ENCODE data around the gene DNAJC17.

Gene DNAJC17

DNA sequence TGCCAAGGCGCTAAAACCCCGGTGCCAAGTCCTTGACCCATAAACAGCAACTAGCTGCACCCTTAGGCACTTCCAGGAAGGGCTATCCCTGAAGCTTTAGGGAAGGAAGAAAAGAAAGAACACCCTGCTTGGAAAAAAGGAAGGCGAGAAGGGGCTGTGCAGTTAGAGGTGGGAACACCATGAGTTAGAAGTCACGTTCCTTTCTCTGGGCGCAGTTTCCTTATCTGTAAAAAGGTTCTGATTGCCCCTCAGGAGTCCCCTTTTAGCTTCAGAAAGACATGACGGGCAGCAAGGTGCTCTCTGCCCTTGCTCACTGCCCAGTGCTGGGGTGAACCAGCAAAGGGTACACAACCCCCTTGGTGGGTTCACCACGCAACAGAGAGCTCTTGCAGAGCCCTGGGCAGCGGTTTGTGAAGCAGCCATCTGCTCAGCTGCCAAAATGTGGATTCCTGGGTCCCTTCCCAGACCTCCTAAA, 42.6 kb downstream of the DNAJC17 start:
- no peak for DNase-seq

DNA sequence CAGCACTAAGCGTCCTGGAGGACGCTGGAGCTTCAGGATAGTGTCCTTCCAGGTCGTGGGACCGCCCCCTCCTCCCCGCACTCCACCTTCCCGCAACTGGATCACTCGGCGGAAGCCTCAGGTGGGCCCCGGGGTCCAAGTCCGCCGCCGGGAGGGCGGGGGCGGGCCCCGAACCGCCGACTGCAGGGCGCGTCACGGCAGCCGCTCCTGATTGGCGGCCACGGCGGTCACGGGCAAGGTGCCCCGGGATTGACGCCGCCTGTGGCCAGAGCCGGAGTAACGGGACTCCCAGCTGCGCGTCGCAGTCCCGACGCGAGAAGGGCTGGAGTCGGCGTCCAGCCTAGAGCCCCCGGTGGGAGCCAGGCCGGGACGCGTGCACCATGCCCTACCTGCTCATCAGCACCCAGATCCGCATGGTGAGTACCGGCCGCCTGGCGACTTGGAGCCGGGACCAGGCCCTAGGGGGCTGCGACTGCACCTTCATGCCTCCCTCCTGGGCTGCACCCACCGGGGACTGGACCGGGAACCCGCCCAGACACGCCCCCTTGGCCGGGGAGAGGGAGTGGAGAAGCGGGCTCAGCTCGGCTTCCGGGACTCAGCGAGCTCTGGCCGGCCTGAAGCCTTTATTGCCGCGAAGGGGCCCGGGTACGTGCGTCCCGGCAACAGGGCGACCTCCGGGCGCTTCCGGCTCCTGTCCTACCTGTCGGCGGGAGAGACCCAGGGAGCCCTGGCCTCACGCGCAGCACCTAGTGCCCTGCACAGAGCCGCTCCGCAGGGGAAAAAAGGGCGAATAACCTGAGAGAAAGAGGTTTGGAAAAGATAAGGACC, 43.3 kb downstream of the DNAJC17 start, which contains the start of gene GCHFR:
Gene GCHFR, plus strand, starts transcription at position 268 of the 828 bp plus-strand sequence. Its CDS starts 113 bp downstream, at position 381.
- DNase-seq: peak; percentile 55

DNA sequence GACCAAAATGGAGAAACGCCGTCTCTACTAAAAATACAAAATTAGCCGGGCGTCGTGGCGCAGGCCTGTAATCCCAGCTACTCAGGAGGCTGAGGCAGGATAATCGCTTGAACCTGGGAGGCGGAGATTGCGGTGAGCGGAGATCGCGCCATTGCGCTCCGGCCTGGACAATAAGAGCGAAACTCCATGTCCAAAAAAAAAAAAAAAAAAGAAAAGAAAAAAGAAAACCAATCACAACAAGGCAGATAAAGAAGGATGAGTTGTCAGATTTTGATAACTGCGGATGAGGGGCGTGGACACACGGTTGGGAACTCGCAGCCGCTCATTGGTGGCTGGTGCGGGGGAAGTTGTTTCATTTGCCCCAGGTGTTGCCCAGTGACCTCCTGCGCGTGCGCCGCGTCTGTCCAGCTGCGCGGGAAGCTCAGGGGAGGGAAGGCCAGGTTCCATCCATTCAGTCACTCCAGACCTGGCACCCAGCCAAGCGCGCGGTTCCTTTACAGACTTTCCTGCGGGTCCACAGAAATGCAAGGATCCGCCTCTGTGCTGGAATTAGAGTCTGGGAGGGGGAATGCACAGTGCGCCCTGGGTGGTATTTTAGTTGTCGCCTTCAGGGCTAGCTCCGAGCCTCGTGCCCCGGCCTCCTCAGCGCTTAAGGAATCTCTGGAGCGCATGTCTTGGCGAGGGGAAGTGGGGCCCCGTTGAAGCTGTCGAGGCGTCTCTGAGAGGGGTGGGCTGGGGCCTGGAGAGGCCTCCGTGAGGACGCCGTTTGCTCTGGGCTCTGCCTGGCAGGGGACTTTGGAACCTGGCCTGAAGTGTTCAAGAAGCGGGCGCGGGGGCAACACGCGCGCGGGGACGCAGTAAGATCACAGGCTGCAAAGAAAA, 44.1 kb downstream of the DNAJC17 start:
- DNase-seq: peak; percentile 18

DNA sequence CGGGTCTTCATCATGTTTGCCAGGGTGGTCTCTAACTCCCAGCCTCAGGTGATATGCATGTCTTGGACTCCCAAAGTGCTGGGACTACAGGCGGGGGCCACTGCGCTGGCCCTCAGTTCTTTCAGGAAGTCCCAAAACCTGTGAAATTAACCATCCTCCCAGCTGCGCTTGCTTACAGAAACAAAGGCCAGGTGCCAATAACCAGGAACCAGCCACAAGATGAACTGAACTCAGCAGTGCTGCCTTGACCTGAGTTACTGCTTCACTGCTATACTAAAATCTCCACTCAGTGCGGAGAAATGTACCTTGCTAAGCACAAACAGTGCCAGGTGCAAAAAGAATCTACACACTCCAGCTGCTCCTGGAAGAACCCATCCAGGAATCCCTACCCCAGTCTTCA, 47.3 kb downstream of the DNAJC17 start:
- DNase-seq: no peak

DNA sequence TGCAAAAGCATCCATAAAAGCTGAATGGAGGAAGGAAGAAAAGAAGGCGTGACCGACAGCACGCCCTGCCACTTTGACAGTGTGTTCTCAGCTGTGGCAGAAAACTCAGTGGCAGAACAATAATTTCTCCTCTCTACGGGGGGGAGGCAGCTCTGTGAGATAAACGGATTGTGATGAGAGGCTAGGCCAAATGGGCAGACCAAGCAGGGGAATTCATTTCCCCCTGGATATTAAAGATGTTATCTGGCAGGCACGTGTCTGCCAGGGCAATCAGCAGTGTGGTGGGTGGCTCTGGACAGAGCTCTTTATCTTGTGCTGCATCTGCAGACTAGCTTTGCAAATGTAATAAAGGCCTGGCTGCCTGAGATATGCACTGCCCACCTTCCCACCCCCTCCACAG, 50.3 kb downstream of the DNAJC17 start:
- DNase-seq: no peak

DNA sequence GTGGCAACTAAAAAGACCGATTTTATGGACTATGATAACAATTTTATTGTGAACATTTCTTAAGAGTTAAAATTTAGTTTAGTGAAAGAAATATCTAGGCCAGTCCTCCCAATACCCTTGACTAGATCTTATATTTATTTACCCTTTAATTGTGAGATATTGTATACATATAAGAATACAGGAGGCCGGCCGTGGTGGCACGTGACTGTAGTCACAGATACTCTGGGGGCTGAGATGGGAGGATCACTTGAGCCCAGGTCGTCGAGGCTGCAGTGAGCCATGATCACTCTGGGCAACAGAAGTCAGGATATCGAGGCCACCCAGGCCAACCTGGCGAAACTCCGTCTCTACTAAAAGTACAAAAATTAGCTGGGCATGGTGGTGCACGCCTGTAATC, 51.5 kb downstream of the DNAJC17 start:
- DNase-seq: no peak

DNA sequence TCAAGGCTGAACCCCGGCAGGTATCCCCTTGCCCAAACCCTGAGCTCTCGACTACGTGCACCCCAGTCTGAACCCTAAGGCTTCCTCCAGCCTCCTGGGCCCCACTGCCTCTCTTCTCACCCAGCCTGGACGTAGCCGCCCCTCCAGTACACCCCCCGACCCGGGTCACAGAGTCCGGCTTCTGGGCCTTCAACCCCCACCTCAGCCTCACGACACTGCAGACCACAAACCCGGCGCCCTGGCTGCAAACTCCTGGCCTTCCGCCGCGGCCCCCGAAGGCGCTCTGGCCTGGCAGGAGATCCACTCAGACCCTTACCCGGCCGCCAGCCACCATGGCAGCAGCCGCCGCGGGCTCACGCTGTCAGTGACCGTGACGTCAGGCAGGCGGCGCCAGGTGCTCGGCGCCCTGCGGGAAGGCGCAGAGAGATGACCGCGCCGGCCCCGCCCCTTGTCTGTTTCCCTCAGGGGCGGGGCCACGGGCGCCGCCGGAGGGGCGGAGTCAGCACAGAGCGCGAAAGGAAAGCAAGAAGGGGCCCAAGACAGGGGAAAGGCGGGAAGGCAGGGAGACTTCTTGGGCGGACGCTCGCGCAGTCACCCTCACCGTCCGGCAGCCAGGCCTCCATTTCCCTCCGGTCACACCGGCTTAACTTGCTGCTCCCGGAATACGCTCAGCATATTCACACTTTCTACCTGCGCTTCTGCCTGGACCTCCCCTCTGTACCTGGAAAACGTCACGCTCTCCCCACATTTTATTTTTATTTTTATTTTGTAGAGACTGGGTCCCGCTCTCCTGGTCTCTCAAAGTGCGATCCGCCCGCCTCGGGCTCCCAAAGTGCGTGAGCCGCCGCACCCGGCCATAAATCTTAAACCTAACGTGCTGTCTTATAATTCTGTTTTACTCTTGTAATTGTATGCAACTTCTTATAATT, 52.1 kb downstream of the DNAJC17 start, which contains the start of gene RMDN3:
Gene RMDN3, minus strand, starts transcription at position 372 of the 929 bp plus-strand sequence. CDS start 471 bp downstream, outside the sequence.
- DNase-seq: peak; percentile 90

DNA sequence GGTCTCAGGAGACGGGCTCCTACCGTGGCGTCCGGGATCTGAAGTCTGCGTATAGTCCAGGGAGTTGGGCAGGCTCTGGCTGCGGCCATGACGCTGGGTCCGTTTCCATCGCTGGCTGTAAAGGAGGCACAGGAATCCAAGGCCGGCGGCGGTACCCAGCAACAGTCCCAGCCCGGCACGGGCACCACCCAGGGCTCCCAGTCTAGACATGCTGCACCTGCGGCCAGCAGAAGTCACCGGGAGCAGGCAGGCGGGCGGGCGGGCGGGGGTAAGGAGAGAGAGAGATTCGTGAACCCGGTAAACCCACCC, 52.7 kb downstream of the DNAJC17 start:
- peak; percentile 17 for DNase-seq

DNA sequence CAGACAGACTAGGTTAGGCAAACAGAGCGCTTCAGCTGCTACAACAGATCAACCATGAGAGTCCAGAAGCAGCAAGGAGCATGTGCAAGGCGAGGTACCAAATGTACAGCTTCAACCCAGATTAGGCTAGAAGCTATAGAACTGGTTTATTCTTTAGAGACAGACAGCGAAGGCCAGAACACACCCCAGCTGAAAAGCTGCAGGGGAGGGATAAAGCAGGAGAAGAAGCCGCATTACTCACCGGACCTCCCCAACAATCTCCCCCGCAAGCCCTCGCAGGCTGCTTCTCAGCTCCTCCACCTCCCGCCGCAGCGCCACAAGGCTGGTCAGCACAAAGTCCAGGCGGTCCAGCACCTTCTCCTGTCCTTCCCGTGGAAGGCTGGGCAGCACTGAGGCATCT, 55.5 kb downstream of the DNAJC17 start:
- no peak for DNase-seq

DNA sequence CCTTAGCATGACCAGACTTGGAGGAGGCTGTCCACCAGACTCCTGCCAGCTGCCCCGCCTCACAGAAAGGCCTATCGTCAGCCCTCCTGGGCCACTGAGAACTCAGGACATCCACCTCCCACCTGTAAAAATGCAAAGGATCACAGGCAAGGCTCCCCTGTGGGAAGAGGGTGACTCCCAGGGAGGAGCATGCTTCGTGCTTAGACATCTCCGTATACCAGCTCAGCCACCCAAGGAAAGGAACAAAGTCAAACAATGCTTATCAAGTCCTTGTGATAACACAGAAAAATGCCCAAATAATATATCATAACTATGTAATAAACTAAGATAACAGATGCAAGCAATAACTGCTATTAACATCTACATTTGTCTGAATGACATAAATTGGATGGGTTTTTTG, 56.4 kb downstream of the DNAJC17 start:
- DNase-seq: no peak

DNA sequence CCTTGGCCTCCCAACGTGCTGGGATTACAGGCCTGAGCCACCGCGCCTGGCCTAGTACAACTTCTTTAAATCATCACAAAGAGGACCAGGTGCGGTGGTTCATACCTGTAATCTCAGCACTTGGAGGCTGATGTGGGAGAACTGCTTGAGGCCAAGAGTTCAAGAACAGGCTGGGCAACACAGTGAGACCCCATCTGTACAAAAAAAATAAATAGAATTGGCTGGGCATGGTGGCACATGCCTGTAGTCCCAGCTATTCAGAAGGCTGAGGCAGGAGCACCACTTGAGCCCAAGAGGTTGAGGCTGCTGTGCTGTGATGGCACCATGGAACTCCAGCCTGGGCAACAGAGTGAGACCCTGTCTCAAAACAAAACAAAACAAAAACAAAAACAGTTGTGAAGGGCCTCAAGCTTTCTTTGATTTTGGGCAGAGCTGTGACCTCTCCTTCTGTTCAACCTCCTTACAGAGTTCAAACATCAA, 58.1 kb downstream of the DNAJC17 start:
- no peak for DNase-seq

DNA sequence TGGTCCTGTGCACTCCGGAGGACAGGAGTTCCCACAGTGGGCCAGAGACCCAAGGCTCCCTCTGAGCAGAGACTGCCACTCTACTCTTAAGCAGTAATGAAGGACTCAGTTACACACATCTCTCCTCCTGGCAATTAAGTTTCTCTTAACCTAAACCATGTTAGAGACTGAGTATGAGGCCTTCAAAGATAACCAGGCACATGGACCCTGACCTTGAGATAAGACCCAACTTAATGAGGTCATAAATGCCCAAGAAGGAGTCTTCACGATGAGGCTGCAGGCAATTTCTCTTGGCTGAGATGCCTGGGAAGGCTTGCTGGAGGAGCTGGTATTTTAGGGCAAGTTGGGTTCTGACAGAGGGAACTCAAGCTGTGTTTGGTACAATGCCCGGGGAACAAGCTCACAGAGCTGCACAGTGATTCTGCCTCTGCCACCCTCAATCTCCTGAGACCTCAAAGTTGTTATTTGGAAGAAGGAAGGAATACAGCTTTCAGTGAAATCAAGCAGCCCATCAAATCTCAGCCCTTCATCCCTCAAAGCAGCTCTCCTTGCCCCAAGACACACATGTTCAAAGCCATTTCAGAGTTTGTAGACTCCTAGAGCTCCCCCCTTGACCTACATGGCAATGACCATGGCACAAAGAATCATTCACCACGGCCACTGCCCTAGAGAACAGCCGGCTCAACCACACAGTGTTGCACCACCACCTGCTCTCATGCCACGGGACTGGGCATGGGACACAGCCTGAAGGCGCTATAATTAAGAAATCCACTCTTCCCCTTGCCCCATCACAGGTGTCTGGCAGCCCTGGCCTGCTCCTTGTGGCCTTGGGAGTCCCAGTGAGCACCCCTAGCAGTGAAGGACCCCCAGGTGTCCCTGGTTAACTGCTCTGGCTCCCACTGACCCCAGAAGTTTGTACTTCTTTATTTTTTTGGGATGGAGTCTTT, 59.3 kb downstream of the DNAJC17 start:
- DNase-seq: no peak

DNA sequence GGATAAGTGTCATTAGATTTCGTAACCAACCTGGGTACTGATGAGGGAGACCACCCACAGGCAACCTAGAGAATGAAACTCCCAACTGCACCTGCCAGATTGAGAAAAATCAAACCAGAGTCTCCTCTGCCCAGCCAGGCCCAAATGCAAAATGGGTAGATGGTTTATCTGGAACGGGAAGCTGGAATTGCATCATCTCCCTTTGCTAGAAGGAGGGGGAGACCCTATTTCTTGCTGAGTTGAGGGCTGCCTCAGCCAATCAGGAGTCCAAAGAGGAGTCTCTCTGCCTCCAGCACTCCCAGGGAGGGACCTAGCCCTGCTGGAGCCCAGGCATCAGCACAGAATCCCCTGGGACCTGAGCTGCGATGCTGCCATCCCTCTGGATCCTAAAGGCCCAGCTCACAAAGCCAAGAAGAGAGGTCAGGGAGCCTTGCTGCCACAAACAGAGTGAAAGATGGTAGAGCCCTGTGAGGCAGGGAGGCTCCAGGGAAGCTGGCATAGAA, 60.3 kb downstream of the DNAJC17 start:
- DNase-seq: no peak

DNA sequence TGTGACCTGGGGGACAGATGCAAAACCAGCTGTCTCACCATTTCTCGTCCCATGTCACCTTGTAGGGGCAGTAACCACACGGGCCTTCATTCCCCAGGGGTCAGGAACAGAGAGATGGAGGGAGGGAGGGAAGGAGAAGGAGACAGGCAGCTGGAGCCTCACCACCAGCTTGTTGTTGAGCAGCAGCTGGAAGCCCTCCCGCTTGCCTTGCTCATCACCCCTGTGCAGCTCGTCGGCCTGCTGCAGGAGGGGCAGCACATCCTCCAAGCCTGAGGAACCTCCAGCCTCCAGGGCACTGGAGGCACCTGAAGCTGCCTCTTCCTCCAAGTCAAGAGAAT, 62.5 kb downstream of the DNAJC17 start:
- no peak for DNase-seq

DNA sequence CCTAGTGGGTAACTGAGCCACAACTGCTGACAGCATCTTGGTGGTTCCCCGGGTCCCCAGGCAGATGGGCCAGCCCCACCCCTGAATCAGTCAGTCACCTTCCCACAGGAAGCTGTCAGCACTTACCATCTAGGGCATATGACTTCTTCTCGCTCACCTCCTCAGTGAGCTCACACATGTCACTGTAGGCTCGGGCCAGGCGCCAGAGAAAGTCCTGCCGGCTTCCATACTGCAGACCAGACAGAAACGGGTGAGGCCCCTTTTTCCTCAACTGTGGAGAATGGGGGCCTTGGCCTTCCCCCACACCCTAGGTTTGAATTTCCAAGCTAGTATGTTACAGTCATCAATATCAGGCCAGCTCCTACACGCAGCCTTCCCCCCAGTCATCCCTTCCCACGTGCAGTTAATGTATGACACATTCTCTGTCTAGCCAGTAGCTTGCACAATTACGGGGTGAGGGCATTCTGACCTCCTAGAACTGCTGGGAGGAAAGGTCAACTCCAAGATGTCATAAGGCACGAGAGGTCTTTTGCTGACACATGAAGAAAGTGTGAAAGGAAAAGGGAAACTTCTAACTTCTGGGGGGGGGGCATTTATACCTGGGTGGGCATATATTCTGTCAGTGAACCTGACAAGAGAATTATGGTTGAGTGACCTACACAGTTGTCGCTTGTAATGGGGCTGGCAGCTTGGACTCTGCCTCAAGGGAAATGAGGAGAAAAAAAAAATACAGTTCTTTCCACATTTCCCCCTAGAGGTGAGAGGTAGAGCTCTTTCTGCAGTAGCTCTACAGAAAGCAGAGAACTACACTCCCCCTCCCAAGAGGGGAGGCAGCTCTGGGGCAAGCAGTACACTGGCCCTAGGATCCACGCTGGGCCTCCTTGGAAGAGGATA, 63.1 kb downstream of the DNAJC17 start:
- DNase-seq: peak; percentile 64

DNA sequence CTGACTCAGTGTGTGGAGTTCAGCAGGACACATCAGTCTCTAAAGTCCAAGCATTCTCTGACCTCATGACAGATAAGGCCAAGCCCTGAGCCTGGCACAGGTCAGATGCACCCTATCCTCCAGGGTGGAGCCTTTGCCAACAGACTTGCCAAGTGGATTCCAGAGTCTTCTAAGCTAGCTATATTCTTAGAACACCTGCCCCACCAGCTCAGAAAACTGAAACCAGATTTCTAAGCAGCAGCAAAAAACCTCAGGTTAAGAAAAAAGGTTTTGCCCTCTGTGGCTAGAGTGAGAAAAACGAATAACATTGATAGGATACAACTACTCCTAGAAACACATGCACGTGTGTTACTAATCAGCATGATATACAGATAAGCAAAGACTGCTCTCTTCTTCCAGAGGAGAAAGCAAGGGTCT, 63.8 kb downstream of the DNAJC17 start:
- no peak for DNase-seq

DNA sequence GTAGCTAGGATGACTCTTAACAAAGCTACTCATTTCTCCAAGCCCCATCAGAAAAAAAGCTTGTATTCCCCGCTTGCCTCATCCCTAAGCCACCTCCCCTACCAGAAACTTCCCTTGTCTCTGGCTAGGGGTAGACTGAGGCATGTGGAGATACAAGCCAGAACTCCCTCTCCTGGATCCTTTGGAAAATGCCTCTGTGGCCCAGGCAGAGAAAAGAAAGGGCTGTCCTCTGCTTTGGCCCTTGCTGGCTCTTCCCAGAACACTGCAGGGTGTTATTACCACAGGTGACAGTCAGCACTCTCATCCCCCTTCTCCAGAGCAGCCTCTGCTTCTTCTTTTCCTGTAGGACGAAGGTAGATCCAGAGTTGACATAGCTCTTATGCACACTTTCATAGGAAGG, 67.4 kb downstream of the DNAJC17 start:
- DNase-seq: no peak

DNA sequence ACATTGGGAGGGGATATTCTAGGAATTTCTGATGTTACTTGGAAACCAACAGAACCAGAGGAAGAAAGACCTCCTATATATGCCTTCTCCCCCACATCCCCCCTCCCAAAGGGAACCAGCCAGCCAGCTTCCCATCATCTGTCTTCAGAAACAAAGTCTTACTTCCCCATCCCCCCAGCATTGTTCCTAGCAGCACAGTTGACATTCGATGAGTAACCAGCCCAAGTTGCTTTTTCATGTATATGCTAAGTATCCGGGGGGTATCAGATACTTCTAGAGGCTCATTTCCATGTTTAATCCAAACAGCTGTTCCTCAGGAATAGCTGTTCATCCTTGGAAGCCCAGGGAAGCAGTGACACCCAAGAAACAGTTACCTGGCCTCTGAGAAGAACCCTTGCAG, 68.2 kb downstream of the DNAJC17 start:
- no peak for DNase-seq

DNA sequence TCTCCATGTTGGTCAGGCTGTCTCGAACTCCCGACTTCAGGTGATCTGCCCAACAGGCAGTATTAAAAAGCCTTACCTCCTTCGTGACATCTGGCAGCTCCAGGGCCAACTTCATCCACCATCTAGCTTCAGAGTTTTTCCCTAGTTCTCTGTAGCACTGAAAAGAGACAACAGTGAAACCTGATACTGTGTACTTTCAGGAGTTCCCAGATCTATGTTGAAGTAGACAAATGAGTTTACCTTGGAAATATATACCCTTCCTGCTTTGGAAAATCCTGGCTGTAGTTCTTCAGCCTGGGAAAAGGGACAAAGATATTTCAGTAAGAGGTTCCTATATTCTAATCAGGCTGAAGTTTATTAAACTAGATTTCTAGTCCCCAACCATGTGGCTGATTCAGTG, 70.2 kb downstream of the DNAJC17 start:
- DNase-seq: no peak

DNA sequence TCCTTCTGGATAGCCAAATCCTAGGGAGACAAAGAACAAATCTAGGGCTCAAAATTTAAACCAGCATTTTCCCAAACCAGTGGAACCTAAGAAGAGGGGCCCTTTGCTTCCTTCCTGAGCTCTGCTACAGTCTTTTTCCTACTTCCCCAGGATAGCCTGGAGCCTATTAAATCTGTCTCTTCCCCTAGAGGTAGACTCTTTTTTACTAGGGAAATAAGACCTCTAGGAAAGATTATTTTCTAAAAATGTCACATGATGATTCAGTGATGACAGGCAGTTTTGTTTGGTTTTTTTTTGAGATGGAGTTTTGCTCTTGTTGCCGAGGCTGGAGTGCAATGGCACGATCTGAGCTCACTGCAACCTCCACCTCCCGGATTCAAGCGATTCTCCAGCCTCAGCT, 70.7 kb downstream of the DNAJC17 start:
- DNase-seq: no peak

Measured in activated gamma-delta T cell treated with Interleukin-2 at 50 U/mL for 16 hours (primary cell).